ENCODE data around the gene VPS33B.

Gene VPS33B

GRCh38 chr15:90953947-90954711 is 68.3 kb downstream of the VPS33B start:
- DNase-seq (ENCODE audit: extremely low read depth in 1 of 2, low read depth in 1 of 2), result no peak

GRCh38 chr15:90952901-90953677 is 69.3 kb downstream of the VPS33B start:
- DNase-seq (ENCODE audit: extremely low read depth in 1 of 2, low read depth in 1 of 2), result no peak

- DNase-seq (ENCODE audit: extremely low read depth in 1 of 2, low read depth in 1 of 2), result no peak
These were observed 71.7 kb downstream of the VPS33B start for GRCh38 chr15:90950676-90951075.

GRCh38 chr15:90949979-90950675 is 72.3 kb downstream of the VPS33B start:
- DNase-seq (ENCODE audit: extremely low read depth in 1 of 2, low read depth in 1 of 2), result no peak

Measured in activated CD8-positive, alpha-beta memory T cell treated with anti-CD3 and anti-CD28 coated beads for 1 hour (primary cell).